VCaP (cell line): Measurements from ENCODE around the gene DUSP21.
"Not testable (repeated sequence)": the region's sequence is repeated elsewhere in the genome, so short reads cannot be mapped to it uniquely, and the experiment has no call there.

Experiments
- H3K27ac ChIP-seq: fragments of 450-650 bp; 2 replicates; pipeline ENCODE4 v1.5.1; 2017
- CTCF ChIP-seq: fragments of 450-650 bp; conservative IDR thresholded peaks from 2 replicates; pipeline ENCODE4 v1.5.1; 2017; ENCODE audit warnings: mild to moderate bottlenecking, moderate library complexity

The DUSP21 gene

GRCh38 chrX:44843753-44844152 is at the start of gene DUSP21:
TSS of gene DUSP21 (plus strand) at chrX:44844021. CDS start at chrX:44844133, 112 bp downstream.
- no peak for TF ChIP-seq CTCF
- no peak within 1 kb of the TSS for H3K27ac ChIP-seq

GRCh38 chrX:44795945-44796450 is 47.8 kb upstream of the DUSP21 start:
- no peak for TF ChIP-seq CTCF
- H3K27ac ChIP-seq: no peak overlapping the region

- H3K27ac ChIP-seq: no peak overlapping the region
- TF ChIP-seq CTCF: no peak
These were observed 41.2 kb upstream of the DUSP21 start for GRCh38 chrX:44802613-44803012.

- no peak for TF ChIP-seq CTCF
These were observed 28.1 kb upstream of the DUSP21 start for GRCh38 chrX:44815681-44816080.

GRCh38 chrX:44816367-44816766 is 27.5 kb upstream of the DUSP21 start:
- no peak for TF ChIP-seq CTCF
- H3K27ac ChIP-seq: no peak overlapping the region

More at GRCh38 chrX:44815681-44816080, 28.1 kb upstream of the DUSP21 start:
- no peak overlapping the region for H3K27ac ChIP-seq

- no peak for TF ChIP-seq CTCF
- H3K27ac ChIP-seq: no peak overlapping the region
These were observed 26.8 kb upstream of the DUSP21 start for GRCh38 chrX:44817029-44817428.

- TF ChIP-seq CTCF: no peak
- no peak overlapping the region for H3K27ac ChIP-seq
These were observed 21.2 kb upstream of the DUSP21 start for GRCh38 chrX:44822601-44823000.

- H3K27ac ChIP-seq: not testable (repeated sequence)
These were observed 20.6 kb upstream of the DUSP21 start for GRCh38 chrX:44823193-44823592.
